ENCODE measurements around the gene RXFP4. TPM values are rescaled to one million over a fixed set of nuclear protein-coding genes. Genes with fewer than 3 reads are reported as not detected.

The RXFP4 gene
- total RNA-seq, 2 experiments from 2014 or later, result 0.34 TPM; not detected in 1

- H3K4me2 ChIP-seq (ENCODE audit: low read length), result no peak overlapping the region
- no peak for DNase-seq (ENCODE audit: low spot score)
- H3K9me2 ChIP-seq (ENCODE audit: insufficient read depth, low read length), result no peaks in the 10 kb centered on the region
- CTCF ChIA-PET (ENCODE audit: unreplicated experiment), result no interaction called here
- BruUV-seq (replicated peaks), result no TSS peak
- H3K4me3 ChIP-seq (ENCODE audit: low read depth, low read length, poor library complexity, severe bottlenecking), result no peak overlapping the region
- TF ChIP-seq, protein P1, sequence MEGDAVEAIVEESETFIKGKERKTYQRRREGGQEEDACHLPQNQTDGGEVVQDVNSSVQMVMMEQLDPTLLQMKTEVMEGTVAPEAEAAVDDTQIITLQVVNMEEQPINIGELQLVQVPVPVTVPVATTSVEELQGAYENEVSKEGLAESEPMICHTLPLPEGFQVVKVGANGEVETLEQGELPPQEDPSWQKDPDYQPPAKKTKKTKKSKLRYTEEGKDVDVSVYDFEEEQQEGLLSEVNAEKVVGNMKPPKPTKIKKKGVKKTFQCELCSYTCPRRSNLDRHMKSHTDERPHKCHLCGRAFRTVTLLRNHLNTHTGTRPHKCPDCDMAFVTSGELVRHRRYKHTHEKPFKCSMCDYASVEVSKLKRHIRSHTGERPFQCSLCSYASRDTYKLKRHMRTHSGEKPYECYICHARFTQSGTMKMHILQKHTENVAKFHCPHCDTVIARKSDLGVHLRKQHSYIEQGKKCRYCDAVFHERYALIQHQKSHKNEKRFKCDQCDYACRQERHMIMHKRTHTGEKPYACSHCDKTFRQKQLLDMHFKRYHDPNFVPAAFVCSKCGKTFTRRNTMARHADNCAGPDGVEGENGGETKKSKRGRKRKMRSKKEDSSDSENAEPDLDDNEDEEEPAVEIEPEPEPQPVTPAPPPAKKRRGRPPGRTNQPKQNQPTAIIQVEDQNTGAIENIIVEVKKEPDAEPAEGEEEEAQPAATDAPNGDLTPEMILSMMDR (conservative IDR thresholded peaks at IDR 0.05; ENCODE audit: low read length), result no peak
- TF ChIP-seq EZH2phosphoT487 (IDR thresholded peaks at IDR 0.05; ENCODE audit: borderline replicate concordance, low read depth, low read length), result no peak
- no peaks in the 10 kb centered on the region for H3K9me3 ChIP-seq (ENCODE audit: low read length)
- H4K20me1 ChIP-seq (ENCODE audit: insufficient read depth, low read length), result peaks cover 3% of the 10 kb centered on the region; the same call in 1 of the 2 replicates
- peaks cover 29% of the 10 kb centered on the region for H3K4me1 ChIP-seq (ENCODE audit: insufficient read depth, low read length, poor library complexity, severe bottlenecking)
- POLR2A ChIA-PET, result interaction anchor here (0.6 kb wide), 1 partner anchor 31 kb away, joined by 4 read pairs; no protein-coding TSS in a partner anchor
- H3K36me3 ChIP-seq (ENCODE audit: insufficient read depth, low read length), result peaks cover 91% of the 10 kb centered on the region
- no peak overlapping the region for H2AFZ ChIP-seq (ENCODE audit: low read length)
- peaks cover 18% of the 10 kb centered on the region; the same call in 1 of the 2 replicates for H3K79me2 ChIP-seq (ENCODE audit: insufficient read depth, low read depth, low read length)
- H3K27ac ChIP-seq (ENCODE audit: low read depth, low read length, poor library complexity, severe bottlenecking), result no peak overlapping the region
- intact Hi-C loops (cut with micrococcal nuclease; ENCODE audit: unreplicated experiment), result no loop called here
Observed at GRCh38 chr1:155964193-155964592, 22.8 kb downstream of the RXFP4 start.

DNA sequence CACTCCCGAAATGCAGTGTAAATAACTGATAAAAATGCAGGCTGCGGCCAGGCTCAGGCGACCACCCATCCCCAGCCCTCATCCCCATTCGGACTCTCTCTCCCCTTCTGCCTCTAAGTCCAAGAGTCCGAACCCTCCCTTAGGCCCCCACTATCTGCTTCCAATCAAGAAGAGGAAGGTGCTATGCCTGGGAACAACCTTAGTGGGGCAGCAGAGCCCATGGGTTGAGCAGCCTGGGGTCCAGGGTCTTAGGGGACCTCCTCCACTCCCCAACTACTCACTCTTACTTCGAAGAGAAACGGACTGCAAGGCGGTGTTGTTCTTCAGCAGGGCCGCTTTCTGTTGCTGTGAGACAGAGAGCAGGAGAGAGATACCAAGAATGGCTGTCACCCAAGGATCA lies 24.7 kb downstream of the RXFP4 start:
- CTCF ChIA-PET (ENCODE audit: unreplicated experiment), result interaction anchor here (0.8 to 1.2 kb wide), 2 partner anchors 10 to 15 kb away, joined by 3 to 4 read pairs; no protein-coding TSS in a partner anchor
- Histone ChIP-seq H3K4me3 (ENCODE audit: low read depth, low read length, poor library complexity, severe bottlenecking) (no peak overlapping the region), H3K4me1 (ENCODE audit: insufficient read depth, low read length, poor library complexity, severe bottlenecking) (peaks cover 28% of the 10 kb centered on the region), H2AFZ (ENCODE audit: low read length) (no peak overlapping the region), H3K27ac (ENCODE audit: low read depth, low read length, poor library complexity, severe bottlenecking) (no peak overlapping the region), H3K79me2 (ENCODE audit: insufficient read depth, low read depth, low read length) (peaks cover 38% of the 10 kb centered on the region), H3K9me2 (ENCODE audit: insufficient read depth, low read length) (no peaks in the 10 kb centered on the region), H3K36me3 (ENCODE audit: insufficient read depth, low read length) (peaks cover 89% of the 10 kb centered on the region), H4K20me1 (ENCODE audit: insufficient read depth, low read length) (peaks cover 15% of the 10 kb centered on the region; the same call in 1 of the 2 replicates), H3K9me3 (ENCODE audit: low read length) (no peaks in the 10 kb centered on the region), H3K4me2 (ENCODE audit: low read length) (no peak overlapping the region)
- POLR2A ChIA-PET, result interaction anchor here (1.1 kb wide), 1 partner anchor 12 kb away, joined by 6 read pairs; no protein-coding TSS in a partner anchor
- no peak for TF ChIP-seq EZH2phosphoT487 (IDR thresholded peaks at IDR 0.05; ENCODE audit: borderline replicate concordance, low read depth, low read length)
- TF ChIP-seq, protein P1 (conservative IDR thresholded peaks at IDR 0.05; ENCODE audit: low read length), result peak; percentile 65
- intact Hi-C loops (cut with micrococcal nuclease; ENCODE audit: unreplicated experiment), result no loop called here
- BruUV-seq (replicated peaks), result no TSS peak
- DNase-seq (ENCODE audit: low spot score), result no peak

DNA sequence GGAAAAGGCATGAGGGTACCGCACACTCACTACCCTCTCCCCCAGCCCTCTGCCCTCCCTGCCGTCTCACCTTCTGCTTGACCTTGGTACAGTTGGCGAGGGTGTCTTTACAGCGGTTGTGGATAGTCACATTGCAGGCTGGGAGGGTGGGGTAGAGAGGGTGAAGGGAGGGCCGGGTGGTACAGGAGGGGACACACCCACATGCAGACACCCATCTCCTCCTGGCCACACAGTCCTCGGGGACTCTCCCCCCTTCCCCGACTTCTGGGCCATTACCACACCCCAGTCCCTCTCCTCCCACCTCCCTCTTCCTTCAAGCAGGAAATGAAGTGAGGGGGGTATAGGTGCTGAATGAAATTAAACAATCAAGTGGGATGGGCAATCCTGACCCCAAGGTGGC lies 25.3 kb downstream of the RXFP4 start:
- Histone ChIP-seq H2AFZ (ENCODE audit: low read length) (no peak overlapping the region), H3K4me1 (ENCODE audit: insufficient read depth, low read length, poor library complexity, severe bottlenecking) (peaks cover 28% of the 10 kb centered on the region), H3K9me3 (ENCODE audit: low read length) (no peaks in the 10 kb centered on the region), H3K9me2 (ENCODE audit: insufficient read depth, low read length) (no peaks in the 10 kb centered on the region), H3K4me3 (ENCODE audit: low read depth, low read length, poor library complexity, severe bottlenecking) (no peak overlapping the region), H3K36me3 (ENCODE audit: insufficient read depth, low read length) (peaks cover 84% of the 10 kb centered on the region), H3K4me2 (ENCODE audit: low read length) (no peak overlapping the region), H3K79me2 (ENCODE audit: insufficient read depth, low read depth, low read length) (peaks cover 44% of the 10 kb centered on the region), H4K20me1 (ENCODE audit: insufficient read depth, low read length) (peaks cover 15% of the 10 kb centered on the region; the same call in 1 of the 2 replicates), H3K27ac (ENCODE audit: low read depth, low read length, poor library complexity, severe bottlenecking) (no peak overlapping the region)
- ChIA-PET POLR2A (interaction anchor here (0.7 kb wide), 1 partner anchor 10 kb away, joined by 3 read pairs; no protein-coding TSS in a partner anchor), CTCF (ENCODE audit: unreplicated experiment) (interaction anchor here (1.2 kb wide), 1 partner anchor 10 kb away, joined by 3 read pairs; no protein-coding TSS in a partner anchor)
- no peak for TF ChIP-seq EZH2phosphoT487 (IDR thresholded peaks at IDR 0.05; ENCODE audit: borderline replicate concordance, low read depth, low read length)
- TF ChIP-seq, protein P1 (conservative IDR thresholded peaks at IDR 0.05; ENCODE audit: low read length), result no peak
- no TSS peak for BruUV-seq (replicated peaks)
- no peak for DNase-seq (ENCODE audit: low spot score)
- intact Hi-C loops (cut with micrococcal nuclease; ENCODE audit: unreplicated experiment), result no loop called here

All from OCI-LY7 (cell line).